ENCODE data around the gene ATRNL1.
A peak's percentile ranks its signal among the peaks of the same experiment; 100 is the strongest.

ATRNL1 gene

DNA sequence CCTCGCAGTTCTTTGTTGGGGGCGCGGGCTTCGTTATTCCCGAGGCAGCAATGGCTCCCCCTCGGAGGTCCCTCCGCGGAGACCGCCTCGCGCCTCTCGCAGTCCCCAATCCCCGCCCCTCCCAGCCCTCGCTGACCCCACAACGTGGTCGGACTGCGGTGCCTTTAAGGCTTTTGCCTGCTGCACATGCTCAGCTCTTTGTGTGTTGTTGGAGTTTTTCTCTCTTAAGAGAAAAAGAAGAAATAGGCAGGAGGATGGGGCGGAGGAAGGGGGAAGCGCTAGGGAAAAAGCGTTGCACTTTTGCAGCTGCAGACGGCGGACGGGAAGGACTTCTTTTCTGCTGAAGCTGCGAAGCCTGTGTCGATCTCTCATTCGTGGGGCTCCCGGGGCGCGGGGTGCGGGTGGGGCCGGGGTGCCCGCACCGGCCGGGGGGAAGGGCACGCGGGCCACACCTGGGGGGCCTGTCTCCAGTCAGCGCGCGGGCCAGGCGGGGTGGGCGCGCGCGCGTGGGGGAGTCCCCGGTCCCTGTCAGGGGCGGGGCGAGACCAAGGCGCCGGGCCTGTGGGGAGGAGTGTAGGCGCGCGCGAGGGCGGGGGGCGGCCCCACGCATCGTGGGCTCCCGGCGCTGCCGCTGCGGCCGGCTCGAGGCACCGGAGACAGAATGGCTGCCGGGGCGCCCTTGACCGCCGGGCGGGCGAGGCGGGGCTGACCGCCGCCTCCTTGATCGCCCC is 445 bp upstream of the ATRNL1 start:
- H3K27ac ChIP-seq (ENCODE audit: low read length), result peak overlapping the region; percentile 65; the same call in 1 of the 2 replicates
- no peaks in the 10 kb centered on the region for H3K27me3 ChIP-seq (replicated peaks; ENCODE audit: insufficient read depth, low read length)
- H3K9ac ChIP-seq (ENCODE audit: low read length), result peak overlapping the region; percentile 58; the same call in 1 of the 2 replicates

DNA sequence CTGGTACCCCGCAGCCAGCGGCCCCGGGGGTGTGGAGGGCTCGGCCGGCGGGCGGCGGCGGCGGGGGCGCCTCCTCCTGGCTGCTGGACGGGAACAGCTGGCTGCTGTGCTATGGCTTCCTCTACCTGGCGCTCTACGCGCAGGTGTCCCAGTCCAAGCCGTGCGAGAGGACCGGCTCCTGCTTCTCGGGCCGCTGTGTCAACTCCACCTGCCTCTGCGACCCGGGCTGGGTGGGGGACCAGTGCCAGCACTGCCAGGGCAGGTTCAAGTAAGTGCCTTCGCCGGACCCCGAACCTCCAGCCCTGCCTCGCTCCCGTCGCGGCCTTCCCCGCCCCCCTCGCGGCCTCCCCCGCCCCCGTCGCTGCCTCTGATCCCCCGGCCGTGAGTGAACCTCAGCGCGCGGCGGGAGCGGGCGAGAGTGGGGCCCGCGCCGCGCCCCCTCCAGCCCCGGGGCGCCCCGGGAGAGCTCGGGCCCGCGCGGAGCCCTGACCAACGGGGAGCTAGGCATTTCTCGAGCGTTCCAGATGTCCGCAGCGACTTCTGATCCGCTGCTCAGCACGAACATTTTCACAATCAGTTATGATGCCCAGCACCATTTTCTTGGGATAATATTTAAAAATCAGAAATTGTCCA is 727 bp downstream of the ATRNL1 start:
- peak overlapping the region; percentile 83 for H2AFZ ChIP-seq (ENCODE audit: low read length)
- H3K9ac ChIP-seq (ENCODE audit: low read length), result peak overlapping the region; percentile 63; the same call in 1 of the 2 replicates
- no peak for TF ChIP-seq EZH2 (optimal IDR thresholded peaks at IDR 0.05; ENCODE audit: low read depth, low read length)
- TF ChIP-seq, protein P1, sequence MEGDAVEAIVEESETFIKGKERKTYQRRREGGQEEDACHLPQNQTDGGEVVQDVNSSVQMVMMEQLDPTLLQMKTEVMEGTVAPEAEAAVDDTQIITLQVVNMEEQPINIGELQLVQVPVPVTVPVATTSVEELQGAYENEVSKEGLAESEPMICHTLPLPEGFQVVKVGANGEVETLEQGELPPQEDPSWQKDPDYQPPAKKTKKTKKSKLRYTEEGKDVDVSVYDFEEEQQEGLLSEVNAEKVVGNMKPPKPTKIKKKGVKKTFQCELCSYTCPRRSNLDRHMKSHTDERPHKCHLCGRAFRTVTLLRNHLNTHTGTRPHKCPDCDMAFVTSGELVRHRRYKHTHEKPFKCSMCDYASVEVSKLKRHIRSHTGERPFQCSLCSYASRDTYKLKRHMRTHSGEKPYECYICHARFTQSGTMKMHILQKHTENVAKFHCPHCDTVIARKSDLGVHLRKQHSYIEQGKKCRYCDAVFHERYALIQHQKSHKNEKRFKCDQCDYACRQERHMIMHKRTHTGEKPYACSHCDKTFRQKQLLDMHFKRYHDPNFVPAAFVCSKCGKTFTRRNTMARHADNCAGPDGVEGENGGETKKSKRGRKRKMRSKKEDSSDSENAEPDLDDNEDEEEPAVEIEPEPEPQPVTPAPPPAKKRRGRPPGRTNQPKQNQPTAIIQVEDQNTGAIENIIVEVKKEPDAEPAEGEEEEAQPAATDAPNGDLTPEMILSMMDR (IDR thresholded peaks at IDR 0.05; ENCODE audit: low read length), result peak; percentile 48
- no peak for TF ChIP-seq EZH2phosphoT487 (IDR thresholded peaks at IDR 0.05; ENCODE audit: low read length)

More for the DNA sequence above, 445 bp upstream of the ATRNL1 start:
- H3K36me3 ChIP-seq (replicated peaks; ENCODE audit: insufficient read depth, low read length), result no peaks in the 10 kb centered on the region
- no peaks in the 10 kb centered on the region for H3K9me2 ChIP-seq (replicated peaks; ENCODE audit: insufficient read depth, low read length)
- no peak for TF ChIP-seq EZH2phosphoT487 (IDR thresholded peaks at IDR 0.05; ENCODE audit: low read length)
- no peak for TF ChIP-seq EZH2 (optimal IDR thresholded peaks at IDR 0.05; ENCODE audit: low read depth, low read length)
- TF ChIP-seq, protein P1 (IDR thresholded peaks at IDR 0.05; ENCODE audit: low read length), result no peak
- peaks cover 10% of the 10 kb centered on the region; the same call in 1 of the 2 replicates for H3F3A ChIP-seq (ENCODE audit: insufficient read depth, low read length)
- H3K9me3 ChIP-seq (replicated peaks; ENCODE audit: insufficient read depth, low read length), result no peaks in the 10 kb centered on the region
- no peaks in the 10 kb centered on the region for H4K20me1 ChIP-seq (ENCODE audit: insufficient read depth, low read length)
- peak overlapping the region; percentile 90 for H2AFZ ChIP-seq (ENCODE audit: low read length)
- 0 out of 2 replicates have a peak, but pooled peaks cover 3% of the 10 kb centered on the region for H3K4me1 ChIP-seq (ENCODE audit: low read length)
- peak overlapping the region; percentile 80 for H3K4me3 ChIP-seq (ENCODE audit: low read length)
- peak overlapping the region; percentile 67 for H3K4me2 ChIP-seq (ENCODE audit: low read depth, low read length)
- H3K79me2 ChIP-seq (ENCODE audit: low read length), result peaks cover 18% of the 10 kb centered on the region
- DNase-seq, result peak; percentile 79

DNA sequence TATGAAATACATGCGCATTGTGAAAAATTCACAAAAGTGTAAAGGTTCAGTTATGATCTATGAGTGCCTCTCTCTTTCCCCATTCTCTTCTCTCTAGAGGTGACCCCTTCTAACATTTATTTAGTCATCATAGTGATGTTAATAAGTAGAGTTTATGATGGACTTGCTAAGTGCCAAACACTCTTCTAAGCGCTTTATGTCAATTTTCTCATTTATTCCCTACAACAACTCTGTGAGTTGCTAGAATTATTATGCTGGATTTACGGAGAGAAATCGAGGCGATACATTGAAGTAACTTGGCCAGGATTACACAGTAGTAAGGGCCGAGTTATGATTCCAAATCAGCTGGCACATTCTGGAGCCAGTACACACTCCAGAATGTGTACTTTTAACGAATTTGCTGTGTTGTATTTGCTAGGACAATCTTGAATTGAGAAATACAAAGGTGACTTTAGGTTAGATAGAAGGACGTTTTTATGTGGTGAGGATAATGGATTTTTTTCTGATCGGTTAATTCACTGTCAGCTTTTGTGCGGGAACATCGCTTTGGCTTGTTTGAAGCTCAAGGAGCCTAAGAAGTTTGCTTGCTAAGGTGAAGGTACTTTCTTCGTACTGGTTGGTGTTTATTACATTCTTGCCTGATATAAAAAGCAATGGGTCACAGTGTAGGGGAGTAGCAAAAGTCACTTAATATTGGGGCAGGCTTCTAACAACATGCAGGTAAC is 1.4 kb downstream of the ATRNL1 start:
- Histone ChIP-seq H2AFZ (ENCODE audit: low read length) (no peak overlapping the region), H3K9ac (ENCODE audit: low read length) (no peak overlapping the region; the same call in 1 of the 2 replicates), H3F3A (ENCODE audit: insufficient read depth, low read length) (peaks cover 10% of the 10 kb centered on the region; the same call in 1 of the 2 replicates), H3K27ac (ENCODE audit: low read length) (no peak overlapping the region), H3K4me1 (ENCODE audit: low read length) (0 out of 2 replicates have a peak, but pooled peaks cover 3% of the 10 kb centered on the region), H3K4me2 (ENCODE audit: low read depth, low read length) (peak overlapping the region; percentile 39; the same call in 1 of the 2 replicates), H3K4me3 (ENCODE audit: low read length) (peak overlapping the region; percentile 80), H4K20me1 (ENCODE audit: insufficient read depth, low read length) (no peaks in the 10 kb centered on the region), H3K9me3 (replicated peaks; ENCODE audit: insufficient read depth, low read length) (no peaks in the 10 kb centered on the region), H3K36me3 (replicated peaks; ENCODE audit: insufficient read depth, low read length) (no peaks in the 10 kb centered on the region), H3K9me2 (replicated peaks; ENCODE audit: insufficient read depth, low read length) (no peaks in the 10 kb centered on the region), H3K79me2 (ENCODE audit: low read length) (peaks cover 18% of the 10 kb centered on the region), H3K27me3 (replicated peaks; ENCODE audit: insufficient read depth, low read length) (no peaks in the 10 kb centered on the region)
- no peak for DNase-seq
- no peak for TF ChIP-seq EZH2phosphoT487 (IDR thresholded peaks at IDR 0.05; ENCODE audit: low read length)
- TF ChIP-seq, protein P1 (IDR thresholded peaks at IDR 0.05; ENCODE audit: low read length), result no peak
- TF ChIP-seq EZH2 (optimal IDR thresholded peaks at IDR 0.05; ENCODE audit: low read depth, low read length), result no peak

More for the DNA sequence above, 727 bp downstream of the ATRNL1 start:
- Histone ChIP-seq H3K79me2 (ENCODE audit: low read length) (peaks cover 18% of the 10 kb centered on the region), H3F3A (ENCODE audit: insufficient read depth, low read length) (peaks cover 10% of the 10 kb centered on the region; the same call in 1 of the 2 replicates), H4K20me1 (ENCODE audit: insufficient read depth, low read length) (no peaks in the 10 kb centered on the region), H3K9me2 (replicated peaks; ENCODE audit: insufficient read depth, low read length) (no peaks in the 10 kb centered on the region), H3K27me3 (replicated peaks; ENCODE audit: insufficient read depth, low read length) (no peaks in the 10 kb centered on the region), H3K4me3 (ENCODE audit: low read length) (peak overlapping the region; percentile 80), H3K27ac (ENCODE audit: low read length) (no peak overlapping the region), H3K4me2 (ENCODE audit: low read depth, low read length) (peak overlapping the region; percentile 39; the same call in 1 of the 2 replicates), H3K9me3 (replicated peaks; ENCODE audit: insufficient read depth, low read length) (no peaks in the 10 kb centered on the region), H3K36me3 (replicated peaks; ENCODE audit: insufficient read depth, low read length) (no peaks in the 10 kb centered on the region), H3K4me1 (ENCODE audit: low read length) (0 out of 2 replicates have a peak, but pooled peaks cover 3% of the 10 kb centered on the region)
- peak; percentile 67 for DNase-seq

All from MM.1S (cell line).